Measurements from ENCODE around the gene PRKCSH. TPM values are rescaled to one million over a fixed set of nuclear protein-coding genes. Genes with fewer than 3 reads are reported as not detected.

PRKCSH gene
- total RNA-seq, 2 donors from 2014 or later, result 78.0 to 82.8 TPM

- Histone ChIP-seq H3K36me3 (peaks cover 12% of the 10 kb centered on the region), H3K27me3 (no peaks in the 10 kb centered on the region), H3K4me3 (no peak overlapping the region), H3K9me3 (no peaks in the 10 kb centered on the region), H3K4me1 (no peaks in the 10 kb centered on the region), H3K27ac (no peak overlapping the region)
- no peak for DNase-seq (ENCODE audit: low spot score)
- TF ChIP-seq CTCF (IDR thresholded peaks at IDR 0.05), result no peak
Measured at GRCh38 chr19:11495885-11496284, 60.5 kb downstream of the PRKCSH start.

- no peaks in the 10 kb centered on the region for H3K27me3 ChIP-seq
- TF ChIP-seq CTCF (IDR thresholded peaks at IDR 0.05), result peak; percentile 36 to 69
- H3K9me3 ChIP-seq, result no peaks in the 10 kb centered on the region
- no peaks in the 10 kb centered on the region for H3K4me1 ChIP-seq
- peaks cover 12% of the 10 kb centered on the region for H3K36me3 ChIP-seq
- H3K4me3 ChIP-seq, result no peak overlapping the region
- peak; percentile 64 for DNase-seq (ENCODE audit: low spot score)
- H3K27ac ChIP-seq, result no peak overlapping the region
Measured at GRCh38 chr19:11496391-11497163, 61.1 kb downstream of the PRKCSH start.

GRCh38 chr19:11499220-11499726 is 63.8 kb downstream of the PRKCSH start:
- no peak for TF ChIP-seq CTCF (IDR thresholded peaks at IDR 0.05)
- Histone ChIP-seq H3K9me3 (no peaks in the 10 kb centered on the region), H3K4me1 (no peaks in the 10 kb centered on the region), H3K27me3 (no peaks in the 10 kb centered on the region), H3K4me3 (no peak overlapping the region), H3K27ac (no peak overlapping the region), H3K36me3 (peaks cover 12% of the 10 kb centered on the region)
- no peak for DNase-seq (ENCODE audit: low spot score)

- H3K36me3 ChIP-seq, result peaks cover 11% of the 10 kb centered on the region
- no peak overlapping the region for H3K4me3 ChIP-seq
- TF ChIP-seq CTCF (IDR thresholded peaks at IDR 0.05), result no peak
- no peaks in the 10 kb centered on the region for H3K9me3 ChIP-seq
- H3K27me3 ChIP-seq, result no peaks in the 10 kb centered on the region
- no peak for DNase-seq (ENCODE audit: low spot score)
- no peak overlapping the region for H3K27ac ChIP-seq
- H3K4me1 ChIP-seq, result no peaks in the 10 kb centered on the region
Measured at GRCh38 chr19:11499890-11500420, 64.5 kb downstream of the PRKCSH start.

Small RNA genes lying within 50 kb of the gene (microRNA-seq; reads per million reads assigned to microRNA genes)
- gene MIR7974 (ENCODE audit: borderline number of aligned reads in 2 of 2, borderline replicate concordance in 1 of 2), result 0 reads per million in 2 donors

Other genes with a start within 250 kb of the PRKCSH start
- gene KANK2, start 238.1 kb upstream of the PRKCSH start, total RNA-seq, result 100 to 1,000 TPM; 445 to 622 TPM
- gene ANGPTL8, start 196.0 kb upstream of the PRKCSH start, total RNA-seq, result 1 to 10 TPM in 1 of 2 donors, not detected in 1; 1.3 TPM
- 10 to 100 TPM; 12.7 to 49.4 TPM for gene DOCK6, start 173.1 kb upstream of the PRKCSH start, total RNA-seq
- gene TSPAN16, start 139.5 kb upstream of the PRKCSH start, total RNA-seq, result not detected
- gene RAB3D, start 96.0 kb upstream of the PRKCSH start, total RNA-seq, result 10 to 100 TPM in 1 of 2 donors, 1 to 10 TPM in 1; 6.5 to 11.1 TPM
- gene TMEM205, start 89.4 kb upstream of the PRKCSH start, total RNA-seq, result 100 to 1,000 TPM; 301 to 343 TPM
- 10 to 100 TPM; 12.1 to 18.8 TPM for gene CCDC159, start 89.1 kb upstream of the PRKCSH start, total RNA-seq
- 10 to 100 TPM; 26.2 to 30.5 TPM for gene PLPPR2, start 80.2 kb upstream of the PRKCSH start, total RNA-seq
- 1 to 10 TPM in 1 of 2 donors, under 1 TPM in 1; 0.44 to 1.5 TPM for gene SWSAP1, start 61.0 kb upstream of the PRKCSH start, total RNA-seq
- gene EPOR, start 51.3 kb upstream of the PRKCSH start, total RNA-seq, result 1 to 10 TPM; 5.9 to 10.0 TPM
- gene RGL3, start 16.3 kb upstream of the PRKCSH start, total RNA-seq, result 1 to 10 TPM; 7.4 to 8.4 TPM
- gene ODAD3, start 514 bp upstream of the PRKCSH start, total RNA-seq, result under 1 TPM; 0.22 to 0.59 TPM
- gene ELAVL3, start 45.4 kb downstream of the PRKCSH start, total RNA-seq, result not detected
- gene ZNF653, start 70.2 kb downstream of the PRKCSH start, total RNA-seq, result 1 to 10 TPM; 4.6 to 9.9 TPM
- 100 to 1,000 TPM in 1 of 2 donors, 10 to 100 TPM in 1; 83.6 to 126 TPM for gene ECSIT, start 93.5 kb downstream of the PRKCSH start, total RNA-seq
- gene CNN1, start 103.2 kb downstream of the PRKCSH start, total RNA-seq, result 100 to 1,000 TPM in 1 of 2 donors, 10 to 100 TPM in 1; 93.3 to 592 TPM
- gene ELOF1, start 123.6 kb downstream of the PRKCSH start, total RNA-seq, result 10 to 100 TPM; 17.1 to 32.5 TPM
- 1 to 10 TPM; 3.2 to 3.6 TPM for gene ACP5, start 142.0 kb downstream of the PRKCSH start, total RNA-seq
- gene ZNF627, start 161.8 kb downstream of the PRKCSH start, total RNA-seq, result 1 to 10 TPM; 6.0 to 6.7 TPM

Data from right atrium auricular region (tissue), 2 donors.